OCI-LY1 (cell line): ENCODE measurements around the gene CD96.

Source experiments
- H2AFZ ChIP-seq: fragments of 200-600 bp; sonication (generic), shearing (Covaris generic); 2 replicates; pipeline ENCODE4 v1.6.0; 2014; ENCODE audit warnings: antibody characterized with exemption, mild to moderate bottlenecking, low read length
- H3F3A ChIP-seq: fragments of 200-600 bp; sonication (generic), shearing (Covaris generic); 2 replicates; pipeline ENCODE4 v1.6.0; 2014; ENCODE audit warnings: mild to moderate bottlenecking, antibody characterized with exemption, low read length, moderate library complexity; ENCODE audit not compliant: insufficient read depth
- H3K27ac ChIP-seq: fragments of 200-600 bp; sonication (generic); 2 replicates; pipeline ENCODE4 v1.5.1; 2014; ENCODE audit warnings: low read length, mixed run types, mild to moderate bottlenecking, low read depth; ENCODE audit not compliant: poor library complexity, severe bottlenecking
- H3K27me3 ChIP-seq: fragments of 200-600 bp; sonication (generic); 2 replicates; pipeline ENCODE4 v1.6.0; 2014; ENCODE audit warnings: antibody characterized with exemption, mild to moderate bottlenecking, low read length, moderate library complexity; ENCODE audit not compliant: insufficient read depth
- H3K36me3 ChIP-seq: fragments of 200-600 bp; sonication (generic); 2 replicates; pipeline ENCODE4 v1.6.1; 2014; ENCODE audit warnings: mild to moderate bottlenecking, antibody characterized with exemption, low read length, moderate library complexity, mixed read lengths; ENCODE audit not compliant: insufficient read depth
- H3K4me1 ChIP-seq: fragments of 200-600 bp; sonication (generic); 2 replicates; pipeline ENCODE4 v1.5.1; 2014; ENCODE audit warnings: mild to moderate bottlenecking, low read length, moderate library complexity; ENCODE audit not compliant: insufficient read depth, severe bottlenecking
- H3K4me2 ChIP-seq: fragments of 200-600 bp; sonication (generic), shearing (Covaris generic); 2 replicates; pipeline ENCODE4 v1.6.1; 2014; ENCODE audit warnings: low read length
- H3K4me3 ChIP-seq: fragments of 200-600 bp; sonication (generic); 2 replicates; pipeline ENCODE4 v1.5.1; 2014; ENCODE audit warnings: low read length, low read depth, mild to moderate bottlenecking, mixed read lengths; ENCODE audit not compliant: poor library complexity, severe bottlenecking
- H3K79me2 ChIP-seq: fragments of 200-600 bp; shearing (Covaris generic); 2 replicates; pipeline ENCODE4 v1.6.1; 2016; ENCODE audit warnings: mixed run types, low read length, mixed read lengths; ENCODE audit not compliant: insufficient read depth
- H3K9ac ChIP-seq: fragments of 200-600 bp; sonication (generic), shearing (Covaris generic); 2 replicates; pipeline ENCODE4 v1.6.1; 2014; ENCODE audit warnings: mild to moderate bottlenecking, low read length, mixed read lengths
- H3K9me2 ChIP-seq: fragments of 200-600 bp; sonication (generic), shearing (Covaris generic); 2 replicates; pipeline ENCODE4 v1.6.1; 2014; ENCODE audit warnings: low read depth, mild to moderate bottlenecking, low read length, mixed read lengths
- H3K9me3 ChIP-seq: fragments of 200-600 bp; shearing (Covaris generic); 2 replicates; pipeline ENCODE4 v1.6.1; 2014; ENCODE audit warnings: low read length, mixed read lengths
- H4K20me1 ChIP-seq: fragments of 200-600 bp; sonication (generic), shearing (Covaris generic); 2 replicates; pipeline ENCODE4 v1.6.0; 2016; ENCODE audit warnings: mild to moderate bottlenecking, low read length; ENCODE audit not compliant: insufficient read depth
- EZH2 ChIP-seq: fragments of 200-600 bp; sonication (generic), shearing (Covaris generic); IDR thresholded peaks from 2 replicates; pipeline ENCODE4 v1.8.0; 2017; ENCODE audit warnings: borderline replicate concordance, mixed run types, mild to moderate bottlenecking, antibody characterized with exemption, low read length, moderate library complexity, mixed read lengths
- TF ChIP-seq, protein P1 (sequence below): fragments of 200-600 bp; sonication (generic), shearing (Covaris generic); IDR thresholded peaks from 2 replicates; pipeline ENCODE4 v1.5.1; 2017; ENCODE audit warnings: mild to moderate bottlenecking, antibody characterized with exemption, low read length, moderate library complexity, mixed read lengths

The CD96 gene

DNA sequence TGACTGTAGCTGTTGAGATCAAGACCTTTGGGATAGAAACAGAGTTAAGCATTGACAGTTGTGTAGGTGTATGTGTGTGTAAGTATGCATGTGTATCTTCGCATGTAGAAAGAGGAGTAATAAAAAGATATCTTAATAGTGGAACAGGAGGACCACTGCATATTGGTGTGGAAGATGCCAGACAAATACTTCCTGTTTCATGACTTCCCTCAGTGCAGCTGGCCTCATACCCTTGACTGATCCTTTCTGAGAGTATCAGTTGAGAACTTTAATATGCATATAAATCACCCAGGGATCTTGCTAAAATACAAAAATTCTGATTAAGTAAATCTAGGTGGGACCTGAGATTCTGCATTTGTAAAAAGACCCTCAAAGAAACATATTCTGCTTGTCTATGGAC, 61.7 kb downstream of the CD96 start:
- no peaks in the 10 kb centered on the region for H3K9me3 ChIP-seq
- H2AFZ ChIP-seq, result no peak overlapping the region
- no peak overlapping the region for H3K4me3 ChIP-seq
- peaks cover 6% of the 10 kb centered on the region for H3K4me1 ChIP-seq
- no peaks in the 10 kb centered on the region for H3K79me2 ChIP-seq
- H3K36me3 ChIP-seq, result no peaks in the 10 kb centered on the region
- H3K27me3 ChIP-seq, result no peaks in the 10 kb centered on the region
- no peaks in the 10 kb centered on the region for H3K9me2 ChIP-seq
- H3F3A ChIP-seq, result no peaks in the 10 kb centered on the region
- TF ChIP-seq, protein P1, sequence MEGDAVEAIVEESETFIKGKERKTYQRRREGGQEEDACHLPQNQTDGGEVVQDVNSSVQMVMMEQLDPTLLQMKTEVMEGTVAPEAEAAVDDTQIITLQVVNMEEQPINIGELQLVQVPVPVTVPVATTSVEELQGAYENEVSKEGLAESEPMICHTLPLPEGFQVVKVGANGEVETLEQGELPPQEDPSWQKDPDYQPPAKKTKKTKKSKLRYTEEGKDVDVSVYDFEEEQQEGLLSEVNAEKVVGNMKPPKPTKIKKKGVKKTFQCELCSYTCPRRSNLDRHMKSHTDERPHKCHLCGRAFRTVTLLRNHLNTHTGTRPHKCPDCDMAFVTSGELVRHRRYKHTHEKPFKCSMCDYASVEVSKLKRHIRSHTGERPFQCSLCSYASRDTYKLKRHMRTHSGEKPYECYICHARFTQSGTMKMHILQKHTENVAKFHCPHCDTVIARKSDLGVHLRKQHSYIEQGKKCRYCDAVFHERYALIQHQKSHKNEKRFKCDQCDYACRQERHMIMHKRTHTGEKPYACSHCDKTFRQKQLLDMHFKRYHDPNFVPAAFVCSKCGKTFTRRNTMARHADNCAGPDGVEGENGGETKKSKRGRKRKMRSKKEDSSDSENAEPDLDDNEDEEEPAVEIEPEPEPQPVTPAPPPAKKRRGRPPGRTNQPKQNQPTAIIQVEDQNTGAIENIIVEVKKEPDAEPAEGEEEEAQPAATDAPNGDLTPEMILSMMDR, result no peak
- no peak for TF ChIP-seq EZH2
- no peak overlapping the region for H3K4me2 ChIP-seq
- H4K20me1 ChIP-seq, result no peaks in the 10 kb centered on the region
- H3K27ac ChIP-seq, result no peak overlapping the region
- no peak overlapping the region for H3K9ac ChIP-seq

DNA sequence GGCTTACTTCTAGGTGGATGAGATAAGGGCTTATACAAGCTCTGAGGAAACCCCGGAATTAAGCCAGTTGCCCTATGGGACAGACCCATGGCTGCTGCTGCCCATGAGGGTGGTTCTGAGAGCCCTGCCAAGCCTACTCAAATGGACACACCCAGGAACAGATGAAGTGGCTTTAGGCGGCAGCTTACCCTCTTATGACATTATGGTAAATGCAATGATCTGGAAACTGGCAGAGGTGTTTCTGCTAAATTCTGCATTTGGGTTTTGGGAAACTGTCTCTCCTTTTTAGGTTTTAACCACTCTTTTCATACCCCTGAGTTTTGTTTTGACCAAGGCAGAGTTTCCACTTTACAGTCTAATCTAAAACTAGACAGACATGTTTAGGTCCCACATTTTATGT, 62.1 kb downstream of the CD96 start:
- Histone ChIP-seq H3K9me2 (no peaks in the 10 kb centered on the region), H3K4me2 (no peak overlapping the region), H3K9me3 (no peaks in the 10 kb centered on the region), H3K27ac (no peak overlapping the region), H3K9ac (no peak overlapping the region), H3K4me1 (peaks cover 6% of the 10 kb centered on the region), H3F3A (no peaks in the 10 kb centered on the region), H4K20me1 (no peaks in the 10 kb centered on the region), H2AFZ (no peak overlapping the region), H3K4me3 (no peak overlapping the region), H3K36me3 (no peaks in the 10 kb centered on the region), H3K27me3 (no peaks in the 10 kb centered on the region), H3K79me2 (no peaks in the 10 kb centered on the region)
- no peak for TF ChIP-seq EZH2
- TF ChIP-seq, protein P1, result no peak

DNA sequence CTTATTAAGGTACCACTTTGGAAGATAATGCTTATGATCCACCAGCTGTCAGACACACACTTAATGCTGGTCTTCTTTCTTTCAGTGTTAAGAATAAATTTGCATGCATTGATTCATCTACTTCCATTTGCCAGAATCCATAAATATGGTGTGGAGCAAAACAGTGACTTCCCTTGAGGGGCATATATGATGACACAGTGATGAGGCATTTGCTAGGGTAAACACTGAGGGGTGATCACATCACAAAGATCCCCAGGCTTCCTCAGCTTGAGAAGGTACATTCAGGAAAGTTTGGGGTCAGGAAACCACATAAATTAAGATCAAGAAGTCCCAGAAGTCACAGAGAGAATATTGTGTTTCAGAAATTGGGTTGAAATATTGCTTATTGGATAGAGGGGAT, 63.0 kb downstream of the CD96 start:
- H3K9ac ChIP-seq, result no peak overlapping the region
- no peaks in the 10 kb centered on the region for H4K20me1 ChIP-seq
- H3K79me2 ChIP-seq, result no peaks in the 10 kb centered on the region
- no peaks in the 10 kb centered on the region for H3F3A ChIP-seq
- no peak overlapping the region for H3K4me2 ChIP-seq
- H3K27me3 ChIP-seq, result no peaks in the 10 kb centered on the region
- no peak overlapping the region for H3K4me3 ChIP-seq
- H3K4me1 ChIP-seq, result peaks cover 11% of the 10 kb centered on the region
- no peak overlapping the region for H3K27ac ChIP-seq
- H2AFZ ChIP-seq, result no peak overlapping the region
- TF ChIP-seq, protein P1, result no peak
- TF ChIP-seq EZH2, result no peak
- no peaks in the 10 kb centered on the region for H3K9me2 ChIP-seq
- H3K36me3 ChIP-seq, result no peaks in the 10 kb centered on the region
- H3K9me3 ChIP-seq, result no peaks in the 10 kb centered on the region
